Neural progenitor cell (in vitro differentiated cells): Measurements from ENCODE around the gene MYO1E.

ENCODE experiments used
- EZH2 ChIP-seq: fragments of 200-600 bp; sonication (generic); IDR thresholded peaks from 2 replicates; pipeline ENCODE4 v1.6.1; 2017; ENCODE audit warnings: antibody characterized with exemption, mild to moderate bottlenecking, moderate library complexity
- EZH2phosphoT487 ChIP-seq: fragments of 200-600 bp; sonication (generic); IDR thresholded peaks from 2 replicates; pipeline ENCODE4 v1.6.1; 2017; ENCODE audit warnings: antibody characterized with exemption
- TF ChIP-seq, protein P1 (sequence below): fragments of 200-600 bp; sonication (generic); IDR thresholded peaks from 2 replicates; pipeline ENCODE4 v1.5.1; 2017; ENCODE audit warnings: antibody characterized with exemption, mild to moderate bottlenecking

DNA sequence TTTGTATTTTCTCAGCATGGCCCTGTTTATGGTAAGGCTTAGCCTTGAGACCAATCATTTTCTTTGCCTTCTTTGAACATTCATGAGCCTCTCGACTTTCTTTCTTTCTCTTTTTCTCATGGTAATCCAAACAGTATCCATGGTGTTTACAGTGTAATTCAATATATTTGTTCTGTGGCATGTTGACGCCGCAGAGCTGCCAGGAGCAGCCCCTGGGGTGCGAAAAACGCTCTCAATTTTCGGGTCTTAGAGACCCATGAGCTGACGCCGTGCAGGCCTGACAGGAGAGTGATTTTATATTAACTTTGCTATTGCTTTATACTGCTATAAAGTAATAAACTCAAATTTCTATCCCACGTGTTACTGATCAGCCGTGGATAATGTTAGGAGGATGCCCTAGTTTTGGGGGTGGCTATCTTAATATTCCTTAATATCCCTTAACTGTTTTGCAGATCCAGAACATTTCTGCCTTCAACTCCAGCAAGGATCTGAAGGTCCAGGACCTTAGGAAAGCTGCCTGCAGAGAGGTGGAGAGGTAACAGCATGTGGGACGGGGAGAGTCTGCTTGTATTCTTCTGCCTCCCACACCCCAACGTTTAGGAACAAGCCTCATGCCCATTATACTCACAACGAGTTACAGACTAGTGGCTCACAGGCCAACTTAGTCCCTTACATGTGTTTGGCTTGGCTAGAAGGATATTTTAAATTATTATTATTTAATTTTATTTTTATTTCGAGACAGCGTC is 29.3 kb upstream of the MYO1E start:
- TF ChIP-seq, protein P1, sequence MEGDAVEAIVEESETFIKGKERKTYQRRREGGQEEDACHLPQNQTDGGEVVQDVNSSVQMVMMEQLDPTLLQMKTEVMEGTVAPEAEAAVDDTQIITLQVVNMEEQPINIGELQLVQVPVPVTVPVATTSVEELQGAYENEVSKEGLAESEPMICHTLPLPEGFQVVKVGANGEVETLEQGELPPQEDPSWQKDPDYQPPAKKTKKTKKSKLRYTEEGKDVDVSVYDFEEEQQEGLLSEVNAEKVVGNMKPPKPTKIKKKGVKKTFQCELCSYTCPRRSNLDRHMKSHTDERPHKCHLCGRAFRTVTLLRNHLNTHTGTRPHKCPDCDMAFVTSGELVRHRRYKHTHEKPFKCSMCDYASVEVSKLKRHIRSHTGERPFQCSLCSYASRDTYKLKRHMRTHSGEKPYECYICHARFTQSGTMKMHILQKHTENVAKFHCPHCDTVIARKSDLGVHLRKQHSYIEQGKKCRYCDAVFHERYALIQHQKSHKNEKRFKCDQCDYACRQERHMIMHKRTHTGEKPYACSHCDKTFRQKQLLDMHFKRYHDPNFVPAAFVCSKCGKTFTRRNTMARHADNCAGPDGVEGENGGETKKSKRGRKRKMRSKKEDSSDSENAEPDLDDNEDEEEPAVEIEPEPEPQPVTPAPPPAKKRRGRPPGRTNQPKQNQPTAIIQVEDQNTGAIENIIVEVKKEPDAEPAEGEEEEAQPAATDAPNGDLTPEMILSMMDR = no peak
- TF ChIP-seq EZH2 (no peak), EZH2phosphoT487 (no peak)
